Lower leg skin (tissue), 3 donors: ENCODE measurements around the gene UGT2B15.

ENCODE experiments used
- POLR2A ChIP-seq, 2 donors: fragments of 450-650 bp; IDR thresholded peaks; one replicate each; pipeline ENCODE4 v1.6.1; 2016 to 2017; ENCODE audit warnings: antibody characterized with exemption in 2 of 2, mild to moderate bottlenecking in 1 of 2, moderate library complexity in 1 of 2
- TF ChIP-seq, protein P1 (sequence below), 3 donors: fragments of 450-650 bp; IDR thresholded peaks; one replicate each; pipeline ENCODE4 v1.5.1; 2016; ENCODE audit warnings: antibody characterized with exemption in 3 of 3, mild to moderate bottlenecking in 3 of 3, moderate library complexity in 2 of 3

DNA sequence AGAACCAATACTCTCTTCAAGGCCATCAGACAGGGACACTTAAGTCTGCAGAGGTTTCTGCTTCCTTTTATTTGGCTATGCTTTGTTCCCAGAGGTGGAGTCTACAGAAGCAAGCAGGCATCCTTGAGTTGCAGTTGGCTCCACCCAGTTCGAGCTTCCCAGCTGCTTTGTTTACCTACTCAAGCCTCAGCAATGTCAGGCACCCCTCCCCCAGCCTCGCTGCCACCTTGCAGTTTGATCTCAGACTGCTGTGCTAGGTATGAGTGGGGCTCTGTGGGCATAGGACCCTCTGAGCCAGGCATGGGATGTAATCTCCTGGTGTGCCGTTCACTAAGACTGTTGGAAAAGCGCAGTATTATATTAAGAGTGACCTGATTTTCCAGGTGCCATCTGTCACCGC is 12.6 kb upstream of the UGT2B15 start:
- TF ChIP-seq, protein P1, sequence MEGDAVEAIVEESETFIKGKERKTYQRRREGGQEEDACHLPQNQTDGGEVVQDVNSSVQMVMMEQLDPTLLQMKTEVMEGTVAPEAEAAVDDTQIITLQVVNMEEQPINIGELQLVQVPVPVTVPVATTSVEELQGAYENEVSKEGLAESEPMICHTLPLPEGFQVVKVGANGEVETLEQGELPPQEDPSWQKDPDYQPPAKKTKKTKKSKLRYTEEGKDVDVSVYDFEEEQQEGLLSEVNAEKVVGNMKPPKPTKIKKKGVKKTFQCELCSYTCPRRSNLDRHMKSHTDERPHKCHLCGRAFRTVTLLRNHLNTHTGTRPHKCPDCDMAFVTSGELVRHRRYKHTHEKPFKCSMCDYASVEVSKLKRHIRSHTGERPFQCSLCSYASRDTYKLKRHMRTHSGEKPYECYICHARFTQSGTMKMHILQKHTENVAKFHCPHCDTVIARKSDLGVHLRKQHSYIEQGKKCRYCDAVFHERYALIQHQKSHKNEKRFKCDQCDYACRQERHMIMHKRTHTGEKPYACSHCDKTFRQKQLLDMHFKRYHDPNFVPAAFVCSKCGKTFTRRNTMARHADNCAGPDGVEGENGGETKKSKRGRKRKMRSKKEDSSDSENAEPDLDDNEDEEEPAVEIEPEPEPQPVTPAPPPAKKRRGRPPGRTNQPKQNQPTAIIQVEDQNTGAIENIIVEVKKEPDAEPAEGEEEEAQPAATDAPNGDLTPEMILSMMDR (IDR thresholded peaks at IDR 0.05): no peak
- no peak for TF ChIP-seq POLR2A (IDR thresholded peaks at IDR 0.05)
